ENCODE results near the gene PSMD9. TPM values are rescaled to one million over a fixed set of nuclear protein-coding genes. Genes with fewer than 3 reads are reported as not detected.

The PSMD9 gene
- total RNA-seq, 1 donor from 2014 or later, result 36.6 TPM

DNA sequence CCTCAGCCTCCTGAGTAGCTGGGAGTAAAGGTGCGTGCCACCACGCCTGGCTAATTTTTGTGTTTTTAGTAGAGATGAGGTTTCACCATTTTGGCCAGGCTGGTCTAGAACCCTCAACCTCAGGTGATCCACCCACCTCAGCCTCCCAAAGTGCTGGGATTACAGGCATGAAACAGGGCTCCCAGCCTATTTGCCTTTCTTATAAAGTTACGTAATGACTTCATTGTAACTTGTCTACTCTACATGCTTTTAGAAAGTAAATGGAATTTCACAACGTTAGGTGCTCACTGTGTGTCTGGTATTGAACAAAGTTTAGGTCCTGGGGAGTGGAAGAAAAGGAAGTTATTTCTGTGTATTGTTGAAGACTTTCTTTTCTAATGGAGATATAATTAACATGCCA is 42.3 kb downstream of the PSMD9 start:
- DNase-seq (no peak), ATAC-seq (no peak)
- Histone ChIP-seq H3K36me3 (no peaks in the 10 kb centered on the region), H3K4me3 (no peak overlapping the region), H3K9me3 (no peaks in the 10 kb centered on the region), H3K27ac (no peak overlapping the region), H3K4me1 (no peaks in the 10 kb centered on the region), H3K27me3 (ENCODE audit: low read depth) (no peaks in the 10 kb centered on the region)
- TF ChIP-seq, protein P1, sequence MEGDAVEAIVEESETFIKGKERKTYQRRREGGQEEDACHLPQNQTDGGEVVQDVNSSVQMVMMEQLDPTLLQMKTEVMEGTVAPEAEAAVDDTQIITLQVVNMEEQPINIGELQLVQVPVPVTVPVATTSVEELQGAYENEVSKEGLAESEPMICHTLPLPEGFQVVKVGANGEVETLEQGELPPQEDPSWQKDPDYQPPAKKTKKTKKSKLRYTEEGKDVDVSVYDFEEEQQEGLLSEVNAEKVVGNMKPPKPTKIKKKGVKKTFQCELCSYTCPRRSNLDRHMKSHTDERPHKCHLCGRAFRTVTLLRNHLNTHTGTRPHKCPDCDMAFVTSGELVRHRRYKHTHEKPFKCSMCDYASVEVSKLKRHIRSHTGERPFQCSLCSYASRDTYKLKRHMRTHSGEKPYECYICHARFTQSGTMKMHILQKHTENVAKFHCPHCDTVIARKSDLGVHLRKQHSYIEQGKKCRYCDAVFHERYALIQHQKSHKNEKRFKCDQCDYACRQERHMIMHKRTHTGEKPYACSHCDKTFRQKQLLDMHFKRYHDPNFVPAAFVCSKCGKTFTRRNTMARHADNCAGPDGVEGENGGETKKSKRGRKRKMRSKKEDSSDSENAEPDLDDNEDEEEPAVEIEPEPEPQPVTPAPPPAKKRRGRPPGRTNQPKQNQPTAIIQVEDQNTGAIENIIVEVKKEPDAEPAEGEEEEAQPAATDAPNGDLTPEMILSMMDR (IDR thresholded peaks at IDR 0.05), result no peak
- intact Hi-C loops (cut with DNase I), result no loop called here

DNA sequence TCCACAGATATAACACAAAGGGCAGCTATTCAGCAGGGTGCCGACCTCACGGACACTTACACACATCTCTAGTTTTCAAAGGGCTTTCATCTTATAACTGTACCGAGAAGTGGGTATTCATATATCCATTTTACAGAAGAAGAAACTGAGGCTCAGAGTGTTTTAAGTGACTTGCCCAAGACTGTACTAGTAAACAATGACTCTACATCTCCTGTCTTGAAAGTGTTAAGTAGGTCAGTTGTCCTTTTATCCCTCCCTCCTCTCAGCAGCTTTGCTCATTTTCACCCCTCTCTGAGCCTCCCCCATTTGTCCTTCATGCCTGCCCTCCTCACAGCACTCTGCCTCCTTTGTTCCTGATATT is 43.6 kb downstream of the PSMD9 start:
- Histone ChIP-seq H3K4me3 (no peak overlapping the region), H3K4me1 (no peaks in the 10 kb centered on the region), H3K9me3 (no peaks in the 10 kb centered on the region), H3K27ac (no peak overlapping the region), H3K36me3 (no peaks in the 10 kb centered on the region), H3K27me3 (ENCODE audit: low read depth) (no peaks in the 10 kb centered on the region)
- DNase-seq (no peak), ATAC-seq (no peak)
- intact Hi-C loops (cut with DNase I), result no loop called here
- TF ChIP-seq, protein P1 (IDR thresholded peaks at IDR 0.05), result no peak

DNA sequence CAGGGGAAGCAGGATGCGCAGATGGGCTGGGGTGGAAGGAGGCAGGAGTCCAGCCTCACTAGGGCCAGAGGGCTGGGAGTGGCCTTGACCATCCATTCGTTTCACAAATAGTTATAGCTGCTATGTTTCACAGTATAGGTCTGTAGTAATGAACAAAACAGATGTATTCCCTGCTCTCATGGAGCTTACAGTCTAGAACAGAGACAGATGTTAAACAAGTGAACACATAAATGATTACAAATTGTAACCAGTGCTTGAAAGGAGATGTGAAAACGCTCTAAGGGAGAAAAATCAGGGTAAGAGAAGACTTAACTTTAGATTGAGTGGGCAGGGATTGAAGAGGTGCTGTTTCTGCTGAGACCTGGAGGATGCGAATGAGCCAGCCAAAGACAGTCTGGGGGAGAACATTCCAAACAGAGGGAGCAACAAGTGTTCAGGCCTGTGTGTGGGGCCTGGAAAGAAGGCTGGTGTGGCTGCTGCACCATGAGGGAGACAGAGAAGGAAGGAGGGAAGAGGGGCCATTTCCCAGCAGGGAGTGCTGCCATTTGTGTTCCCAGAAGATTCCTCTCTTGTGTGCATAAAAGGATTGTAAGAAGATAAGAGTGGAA is 44.4 kb downstream of the PSMD9 start:
- H3K4me3 ChIP-seq, result no peak overlapping the region
- ATAC-seq (no peak), DNase-seq (no peak)
- H3K9me3 ChIP-seq, result no peaks in the 10 kb centered on the region
- intact Hi-C loops (cut with DNase I), result no loop called here
- no peaks in the 10 kb centered on the region for H3K4me1 ChIP-seq
- no peaks in the 10 kb centered on the region for H3K36me3 ChIP-seq
- H3K27ac ChIP-seq, result no peak overlapping the region
- H3K27me3 ChIP-seq (ENCODE audit: low read depth), result no peaks in the 10 kb centered on the region
- TF ChIP-seq, protein P1 (IDR thresholded peaks at IDR 0.05), result no peak

DNA sequence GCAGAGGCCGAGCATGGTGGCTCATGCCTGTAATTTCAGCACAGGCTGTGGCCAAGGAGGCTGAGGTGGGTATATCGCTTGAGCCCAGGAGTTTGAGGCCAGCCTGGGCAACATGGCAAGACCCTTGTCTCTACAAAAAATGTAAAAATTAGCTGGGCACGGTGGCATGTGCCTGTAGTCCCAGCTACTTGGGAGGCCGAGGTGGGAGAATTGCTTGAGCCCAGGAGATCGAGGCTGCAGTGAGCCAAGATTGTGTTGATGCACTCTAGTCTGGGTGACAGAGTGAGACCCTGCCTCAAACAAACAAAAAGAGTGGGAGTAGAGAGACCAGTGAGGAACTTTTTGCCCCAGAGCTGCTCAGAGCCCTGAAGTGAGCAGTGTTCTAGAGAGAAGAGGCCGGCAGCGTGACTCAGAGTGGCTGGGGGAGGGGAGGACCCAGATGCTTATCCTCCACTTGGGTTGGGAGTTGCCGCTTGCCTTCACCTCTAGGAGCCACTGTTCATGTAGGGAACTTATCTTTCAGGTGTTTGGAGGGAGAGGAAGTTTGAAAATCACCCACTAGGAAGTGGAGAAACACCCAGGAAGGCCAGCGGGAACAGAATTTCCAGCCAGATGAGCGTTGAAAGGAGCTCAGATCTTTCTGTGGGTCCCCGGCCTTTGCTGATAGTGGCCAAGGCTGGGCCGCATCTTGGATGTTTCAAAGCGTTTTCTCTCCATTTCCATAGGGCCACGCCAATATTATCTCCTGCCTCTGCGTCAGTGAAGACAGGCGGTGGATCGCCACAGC is 45.1 kb downstream of the PSMD9 start:
- Histone ChIP-seq H3K4me1 (no peaks in the 10 kb centered on the region), H3K9me3 (no peaks in the 10 kb centered on the region), H3K36me3 (no peaks in the 10 kb centered on the region), H3K27ac (no peak overlapping the region), H3K4me3 (no peak overlapping the region), H3K27me3 (ENCODE audit: low read depth) (no peaks in the 10 kb centered on the region)
- ATAC-seq, result peak; percentile 82 to 90
- DNase-seq, result peak; percentile 66
- TF ChIP-seq, protein P1 (IDR thresholded peaks at IDR 0.05), result no peak
- intact Hi-C loops (cut with DNase I), result no loop called here

DNA sequence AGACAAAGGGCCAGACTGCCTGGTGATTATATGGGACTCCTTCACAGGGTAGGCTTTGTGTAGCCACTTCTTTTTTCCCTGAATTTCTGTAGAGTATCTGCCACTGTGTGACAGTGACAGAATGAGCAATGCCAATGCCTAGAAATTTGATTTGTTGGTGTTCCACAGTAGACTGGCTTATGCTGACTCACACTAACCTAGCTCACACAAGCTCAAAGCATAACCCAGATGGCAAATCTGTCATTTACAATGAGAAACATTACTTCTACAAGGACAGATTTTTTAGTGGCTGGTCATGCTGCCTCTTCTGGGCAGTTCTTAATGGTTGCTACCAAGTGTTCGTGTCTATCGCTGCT is 45.7 kb downstream of the PSMD9 start:
- H3K27me3 ChIP-seq (ENCODE audit: low read depth), result no peaks in the 10 kb centered on the region
- H3K4me3 ChIP-seq, result no peak overlapping the region
- no peak for ATAC-seq
- DNase-seq, result no peak
- no peak overlapping the region for H3K27ac ChIP-seq
- H3K9me3 ChIP-seq, result no peaks in the 10 kb centered on the region
- no peaks in the 10 kb centered on the region for H3K4me1 ChIP-seq
- intact Hi-C loops (cut with DNase I), result no loop called here
- H3K36me3 ChIP-seq, result no peaks in the 10 kb centered on the region
- TF ChIP-seq, protein P1 (IDR thresholded peaks at IDR 0.05), result no peak
